ENCODE results near the gene CHD5.

The CHD5 gene

GRCh38 chr1:6088956-6089355, 91.2 kb downstream of the CHD5 start:
- DNase-seq (ENCODE audit: low read depth, low spot score): no peak
- in situ Hi-C loops (cut with HindIII; ENCODE audit: low sequenced_read_pairs): no loop called here
- no peak for TF ChIP-seq CTCF (IDR thresholded peaks at IDR 0.05; ENCODE audit: low read depth, low read length)
- H3K4me3 ChIP-seq (ENCODE audit: low read depth, low read length): no peak overlapping the region

GRCh38 chr1:6087958-6088357, 92.2 kb downstream of the CHD5 start:
- no peak for TF ChIP-seq CTCF (IDR thresholded peaks at IDR 0.05; ENCODE audit: low read depth, low read length)
- no peak overlapping the region for H3K4me3 ChIP-seq (ENCODE audit: low read depth, low read length)
- DNase-seq (ENCODE audit: low read depth, low spot score): no peak
- in situ Hi-C loops (cut with HindIII; ENCODE audit: low sequenced_read_pairs): no loop called here

- no peak overlapping the region for H3K4me3 ChIP-seq (ENCODE audit: low read depth, low read length)
- no peak for DNase-seq (ENCODE audit: low read depth, low spot score)
- no peak for TF ChIP-seq CTCF (IDR thresholded peaks at IDR 0.05; ENCODE audit: low read depth, low read length)
- in situ Hi-C loops (cut with HindIII; ENCODE audit: low sequenced_read_pairs): no loop called here
Measured at GRCh38 chr1:6087377-6087772, 92.7 kb downstream of the CHD5 start.

GRCh38 chr1:6086762-6087376, 93.3 kb downstream of the CHD5 start:
- H3K4me3 ChIP-seq (ENCODE audit: low read depth, low read length): no peak overlapping the region
- in situ Hi-C loops (cut with HindIII; ENCODE audit: low sequenced_read_pairs): no loop called here
- DNase-seq (ENCODE audit: low read depth, low spot score): no peak
- TF ChIP-seq CTCF (IDR thresholded peaks at IDR 0.05; ENCODE audit: low read depth, low read length): no peak

GRCh38 chr1:6086358-6086757, 93.8 kb downstream of the CHD5 start:
- no peak for TF ChIP-seq CTCF (IDR thresholded peaks at IDR 0.05; ENCODE audit: low read depth, low read length)
- in situ Hi-C loops (cut with HindIII; ENCODE audit: low sequenced_read_pairs): no loop called here

GRCh38 chr1:6085666-6086065, 94.5 kb downstream of the CHD5 start:
- no peak overlapping the region for H3K4me3 ChIP-seq (ENCODE audit: low read depth, low read length)
- in situ Hi-C loops (cut with HindIII; ENCODE audit: low sequenced_read_pairs): no loop called here
- no peak for DNase-seq (ENCODE audit: low read depth, low spot score)
- TF ChIP-seq CTCF (IDR thresholded peaks at IDR 0.05; ENCODE audit: low read depth, low read length): no peak

More at GRCh38 chr1:6086358-6086757, 93.8 kb downstream of the CHD5 start:
- DNase-seq (ENCODE audit: low read depth, low spot score): no peak
- no peak overlapping the region for H3K4me3 ChIP-seq (ENCODE audit: low read depth, low read length)

All from astrocyte of the spinal cord (primary cell).